HG02623 (cell line): ENCODE results near the gene ZNF718.
"Not testable (repeated sequence)": the region's sequence is repeated elsewhere in the genome, so short reads cannot be mapped to it uniquely, and the experiment has no call there.

ENCODE experiments used
- ATAC-seq: cut with Tn5 transposase; IDR thresholded peaks from one replicate; pipeline ENCODE4 v1.9.1; 2021; ENCODE audit warnings: moderate library complexity; ENCODE audit not compliant: unreplicated experiment

The ZNF718 gene

GRCh38 chr4:147233-147632 lies 22.9 kb downstream of the ZNF718 start:
- no peak for ATAC-seq

DNA sequence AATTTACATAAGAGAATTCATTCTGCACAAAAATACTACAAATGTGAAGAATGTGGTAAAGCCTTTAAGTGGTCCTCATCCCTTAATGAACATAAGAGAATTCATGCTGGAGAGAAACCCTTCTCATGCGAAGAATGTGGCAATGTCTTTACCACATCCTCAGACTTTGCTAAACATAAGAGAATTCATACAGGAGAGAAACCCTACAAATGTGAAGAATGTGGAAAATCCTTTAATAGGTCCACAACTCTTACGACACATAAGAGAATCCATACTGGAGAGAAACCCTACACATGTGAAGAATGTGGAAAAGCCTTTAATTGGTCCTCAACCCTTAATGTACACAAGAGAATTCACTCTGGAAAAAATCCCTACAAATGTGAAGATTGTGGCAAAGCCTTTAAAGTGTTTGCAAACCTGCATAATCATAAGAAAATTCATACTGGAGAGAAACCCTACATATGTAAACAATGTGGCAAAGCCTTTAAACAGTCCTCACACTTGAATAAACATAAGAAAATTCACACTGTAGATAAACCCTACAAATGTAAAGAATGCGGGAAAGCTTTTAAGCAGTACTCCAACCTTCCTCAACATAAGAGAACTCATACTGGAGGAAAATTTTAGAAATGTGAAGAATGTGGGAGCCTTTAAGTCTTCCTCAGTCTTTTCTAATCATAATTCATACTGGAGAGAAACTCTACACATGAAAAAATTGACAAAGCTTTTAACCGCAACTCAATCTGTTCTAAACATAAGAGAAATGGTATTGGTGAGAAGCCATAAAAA lies 37.4 kb downstream of the ZNF718 start:
- ATAC-seq, result no peak

DNA sequence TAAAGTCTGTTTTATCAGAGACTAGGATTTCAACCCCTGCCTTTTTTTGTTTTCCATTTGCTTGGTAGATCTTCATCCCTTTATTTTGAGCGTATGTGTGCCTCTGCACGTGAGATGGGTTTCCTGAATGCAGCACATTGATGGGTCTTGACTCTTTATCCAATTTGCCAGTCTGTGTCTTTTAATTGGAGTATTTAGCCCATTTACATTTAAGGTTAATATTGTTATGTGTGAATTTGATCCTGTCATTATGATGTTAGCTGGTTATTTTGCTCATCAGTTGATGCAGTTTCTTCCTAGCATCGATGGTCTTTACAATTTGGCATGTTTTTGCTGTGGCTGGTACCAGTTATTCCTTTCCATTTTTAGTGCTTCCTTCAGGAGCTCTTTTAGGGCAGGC lies 45.3 kb downstream of the ZNF718 start:
- not testable (repeated sequence) for ATAC-seq

DNA sequence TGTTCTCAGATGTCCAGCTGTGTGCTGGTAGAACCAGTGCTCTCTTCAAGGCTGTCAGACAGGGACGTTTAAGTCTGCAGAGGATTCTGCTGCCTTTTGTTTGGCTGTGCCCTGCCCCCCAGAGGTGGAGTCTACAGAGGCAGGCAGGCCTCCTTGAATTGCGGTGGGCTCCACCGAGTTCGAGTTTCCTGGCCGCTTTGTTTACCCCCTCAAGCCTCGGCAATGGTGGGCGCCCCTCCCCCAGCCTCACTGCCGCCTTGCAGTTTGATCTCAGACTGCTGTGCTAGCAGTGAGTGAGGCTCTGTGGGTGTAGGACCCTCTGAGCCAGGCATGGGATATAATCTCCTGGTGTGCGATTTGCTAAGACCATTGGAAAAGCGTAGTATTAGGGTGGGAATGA lies 47.0 kb downstream of the ZNF718 start:
- ATAC-seq, result not testable (repeated sequence)

DNA sequence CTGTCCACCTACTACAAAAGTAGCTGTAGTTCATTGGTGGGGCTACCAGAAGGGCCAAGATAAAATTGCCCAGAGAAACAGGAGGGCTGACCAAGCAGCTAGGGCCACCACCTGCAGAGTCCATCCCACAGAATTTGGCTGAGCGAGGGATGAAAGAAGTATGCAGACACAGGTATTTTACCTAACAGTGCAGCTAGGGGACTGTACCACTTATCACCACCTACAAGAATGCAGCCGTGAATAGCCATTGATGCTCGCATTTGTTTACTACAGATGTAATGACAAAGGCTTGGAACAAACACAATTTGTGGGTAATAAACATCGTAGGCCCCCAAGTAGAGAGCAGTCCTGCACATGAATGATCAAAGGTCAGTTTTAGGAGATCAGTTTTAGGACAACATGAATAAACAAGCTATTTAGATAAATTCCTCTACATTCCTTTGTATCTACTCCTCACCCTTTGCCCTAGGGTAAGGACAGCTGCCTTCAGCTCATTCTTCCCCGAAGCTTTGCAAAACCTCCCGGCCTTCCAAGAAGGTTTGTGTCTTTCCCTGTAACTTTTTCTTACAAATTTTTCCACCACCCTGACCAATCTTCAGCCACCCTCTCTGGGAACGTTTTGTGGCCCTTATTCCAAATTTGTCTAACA lies 49.5 kb downstream of the ZNF718 start:
- no peak for ATAC-seq

GRCh38 chr4:175986-176385 lies 51.7 kb downstream of the ZNF718 start:
- no peak for ATAC-seq

DNA sequence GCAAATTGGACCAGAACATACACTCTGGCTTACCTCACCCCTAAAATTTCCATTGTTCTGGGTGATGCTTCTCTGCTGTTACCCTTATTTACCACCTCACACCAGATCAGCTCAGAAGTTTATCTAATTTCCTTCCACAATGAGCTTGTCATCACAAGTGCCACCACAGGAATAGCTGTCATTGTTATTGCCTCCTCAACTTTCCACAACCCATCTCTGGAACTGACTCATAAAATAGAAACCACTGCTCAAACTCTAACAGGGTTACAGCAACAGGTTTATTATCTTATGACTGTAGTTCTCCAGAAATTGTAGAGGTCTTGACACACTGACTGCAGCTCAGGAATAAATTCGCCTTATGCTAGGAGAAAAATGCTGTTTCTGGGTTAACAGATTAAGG lies 52.7 kb downstream of the ZNF718 start:
- no peak for ATAC-seq

- not testable (repeated sequence) for ATAC-seq
Measured at GRCh38 chr4:182225-182624, 57.9 kb downstream of the ZNF718 start.

- ATAC-seq, result no peak
Measured at GRCh38 chr4:188091-188490, 63.8 kb downstream of the ZNF718 start.

GRCh38 chr4:195159-195558 lies 70.9 kb downstream of the ZNF718 start:
- not testable (repeated sequence) for ATAC-seq

DNA sequence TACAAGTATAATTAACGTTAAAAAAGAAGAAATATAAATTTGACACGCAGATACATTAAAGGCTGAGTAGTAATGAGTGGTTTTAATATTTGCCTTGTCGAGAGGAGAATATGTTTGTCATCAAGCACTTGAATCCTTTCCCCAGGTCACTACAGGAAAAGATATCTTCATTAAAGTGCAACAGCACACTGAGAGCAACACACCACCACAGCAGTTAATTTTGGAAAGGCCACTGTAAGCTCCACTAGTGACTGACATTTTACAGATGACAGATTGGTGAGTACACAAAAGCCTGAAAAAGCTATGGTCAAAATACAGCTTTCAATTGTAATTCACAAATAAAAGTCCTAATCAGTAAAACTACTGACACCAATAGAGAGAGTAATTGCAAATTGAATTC lies 76.6 kb downstream of the ZNF718 start:
- ATAC-seq, result no peak

GRCh38 chr4:202822-203221 lies 78.5 kb downstream of the ZNF718 start:
- not testable (repeated sequence) for ATAC-seq

GRCh38 chr4:205097-205756 lies 80.9 kb downstream of the ZNF718 start:
- ATAC-seq, result no peak

- ATAC-seq, result no peak
Measured at GRCh38 chr4:206054-206453, 81.8 kb downstream of the ZNF718 start.

DNA sequence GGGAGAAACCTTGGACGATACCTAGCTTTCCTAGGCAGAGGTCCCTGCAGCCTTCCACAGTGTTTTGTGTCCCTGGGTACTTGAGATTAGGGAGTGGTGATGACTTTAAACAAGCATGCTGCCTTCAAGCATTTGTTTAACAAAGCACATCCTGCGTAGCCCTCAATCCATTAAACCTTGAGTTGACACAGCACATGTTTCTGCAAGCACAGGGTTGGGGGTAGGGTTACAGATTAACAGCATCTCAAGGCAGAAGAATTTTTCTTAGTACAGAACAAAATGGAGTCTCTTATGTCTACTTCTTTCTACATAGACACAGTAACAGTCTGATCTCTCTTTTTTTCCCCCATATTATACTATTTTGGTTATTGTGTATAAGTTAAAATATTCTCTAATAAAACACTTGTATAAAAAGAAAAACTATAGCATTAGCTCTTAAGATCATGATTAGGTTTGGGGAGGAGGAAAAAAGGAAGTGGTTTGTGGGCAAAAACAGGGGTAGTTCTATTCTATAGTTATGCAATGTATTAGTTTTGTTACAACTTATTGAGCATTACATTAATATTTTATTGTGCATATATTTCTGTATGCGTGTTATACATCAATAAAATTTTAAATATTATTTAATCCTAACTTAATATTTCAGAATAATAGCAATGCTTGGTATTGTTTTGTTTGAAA lies 84.3 kb downstream of the ZNF718 start:
- ATAC-seq, result not testable (repeated sequence)

DNA sequence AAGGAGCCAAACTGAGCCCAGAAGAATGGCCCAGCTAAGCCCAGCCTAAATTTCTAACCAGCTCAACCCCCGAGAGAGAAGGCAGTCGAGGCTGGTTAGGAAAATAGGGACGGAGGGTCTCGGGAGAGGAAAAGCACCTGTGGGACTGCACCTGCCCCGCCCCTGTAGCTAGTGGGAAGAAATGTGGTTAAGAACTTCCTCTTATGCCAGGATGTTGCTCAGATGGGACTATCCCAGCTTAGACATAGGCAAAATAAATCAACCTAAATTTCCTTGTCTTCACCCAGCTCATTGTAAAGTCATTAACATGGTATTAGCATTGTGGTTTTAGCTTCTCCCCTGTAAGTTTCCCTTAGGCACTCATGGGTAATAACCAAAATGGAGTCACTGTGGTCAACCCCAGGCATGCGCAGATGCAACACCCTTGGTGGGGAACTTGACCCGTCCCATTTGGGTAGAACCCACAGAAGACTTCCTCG lies 86.8 kb downstream of the ZNF718 start:
- ATAC-seq, result no peak

DNA sequence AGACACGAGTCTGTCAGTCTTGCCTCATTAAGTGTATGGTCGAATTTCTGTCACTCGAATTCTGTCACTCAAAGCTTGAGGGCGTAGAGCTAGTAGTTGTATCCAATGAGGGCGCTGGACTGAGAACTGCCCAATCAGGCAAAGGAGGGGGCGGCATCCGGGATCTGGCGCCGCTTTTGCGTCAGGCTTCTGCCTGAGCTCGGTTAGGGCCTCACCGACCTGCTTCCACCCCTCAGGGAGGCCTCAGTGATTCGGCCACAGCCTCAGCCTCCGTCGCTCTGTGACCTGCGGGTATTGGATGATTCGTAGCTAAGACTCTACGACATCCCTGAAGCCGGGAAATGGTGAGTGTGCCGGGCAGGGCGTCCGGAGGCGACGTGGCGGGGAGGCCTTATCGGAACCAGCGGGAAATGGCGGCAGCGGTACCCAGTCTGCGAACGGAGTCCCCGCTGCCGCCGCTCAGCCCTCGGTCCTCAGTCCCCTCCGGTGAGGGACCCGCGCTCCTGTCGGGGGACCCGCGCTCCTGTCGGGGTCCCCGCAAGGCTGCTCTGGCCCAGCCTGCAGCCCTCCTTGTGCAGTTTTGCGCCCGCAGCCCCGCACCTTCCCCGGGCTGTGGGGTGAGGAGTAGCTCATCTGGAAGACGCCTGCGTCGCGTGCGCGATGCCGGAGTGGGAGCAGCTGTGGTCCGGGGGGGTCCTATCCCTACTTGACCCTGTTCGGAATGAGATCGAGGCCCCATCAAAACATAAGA lies 88.3 kb downstream of the ZNF718 start:
- no peak for ATAC-seq

- ATAC-seq, result not testable (repeated sequence)
Measured at GRCh38 chr4:213189-213535, 88.9 kb downstream of the ZNF718 start.
